HepG2 (cell line): ENCODE data around the gene TPI1. TPM values are rescaled to one million over a fixed set of nuclear protein-coding genes. Genes with fewer than 3 reads are reported as not detected.

Experiments used
- ATAC-seq: fragments of 200-7000 bp; cut with Tn5 transposase; 3 replicates; pipeline ENCODE4 v1.9.1; 2020; ENCODE audit warnings: mild to moderate bottlenecking, moderate library complexity
- BruUV-seq: library from RNA; stranded (reverse); fragments of 400-500 nt; replicated peaks from 2 replicates; lab custom pipeline; 2021; lab: Mats Ljungman, UMichigan
- CTCF ChIA-PET: fragments of 300-600 bp; formaldehyde crosslinking; extraction: SDS; loops from one replicate; lab custom pipeline; 2021; ENCODE audit warnings: low total read pairs, inconsistent platforms, low intra/inter-chr PET ratio; lab: Yijun Ruan, JAX
- POLR2A ChIA-PET: fragments of 350-600 bp; sonication (Branson Sonifier 250); formaldehyde crosslinking; loops from one replicate; lab custom pipeline; 2020; ENCODE audit warnings: antibody characterized with exemption, inconsistent platforms; lab: Yijun Ruan, JAX
- DNase-seq: peaks from one replicate; pipeline ENCODE4 v3.0.0-alpha.2; 2015; ENCODE audit warnings: low spot score
- FAIRE-seq: peaks from 3 replicates; lab custom pipeline; 2011; peaks lifted over from hg19 to GRCh38; lab: Jason Lieb, UNC
- H2AFZ ChIP-seq: one replicate; pipeline ENCODE4 v1.6.1; 2011; ENCODE audit warnings: low read length, inconsistent platforms
- H3K27ac ChIP-seq: fragments of 300-600 bp; 3 replicates; pipeline ENCODE4 v1.8.0; 2011; ENCODE audit warnings: mixed run types, mild to moderate bottlenecking, mixed read lengths, low read length, inconsistent platforms; ENCODE audit not compliant: insufficient read depth; ENCODE audit errors: extremely low read length
- H3K27me3 ChIP-seq, 2 experiments: fragments of 200-600 bp in 1 of 2; 2 replicates in 1 of 2; 3 replicates in 1 of 2; pipeline versions ENCODE4 v1.6.0 to v1.8.0; 2011; ENCODE audit warnings: low read length in 2 of 2, mild to moderate bottlenecking in 2 of 2, moderate library complexity in 2 of 2, inconsistent platforms in 1 of 2; ENCODE audit not compliant: insufficient read depth in 2 of 2, control insufficient read depth in 1 of 2
- H3K36me3 ChIP-seq, 2 experiments: fragments of 200-600 bp in 1 of 2; replicated peaks in 1 of 2; 2 replicates in 1 of 2; 3 replicates in 1 of 2; pipeline versions ENCODE4 v1.5.1 to v1.8.0; 2011; ENCODE audit warnings: low read length in 2 of 2, inconsistent platforms in 1 of 2; ENCODE audit not compliant: insufficient read depth in 2 of 2, control insufficient read depth in 1 of 2
- H3K4me1 ChIP-seq: 2 replicates; pipeline ENCODE4 v1.5.1; 2012; ENCODE audit warnings: low read length, inconsistent platforms; ENCODE audit not compliant: insufficient read depth
- H3K4me2 ChIP-seq: 2 replicates; pipeline ENCODE4 v1.6.0; 2011; ENCODE audit warnings: low read depth, low read length, inconsistent platforms
- H3K4me3 ChIP-seq, 3 experiments: fragments of 200-600 bp in 1 of 3; sonication (generic), shearing (Covaris generic) in 1 of 3; replicated peaks in 1 of 3; 2 replicates each; pipeline ENCODE4 v1.5.1; 2011 to 2016; ENCODE audit warnings: low read length in 3 of 3, inconsistent platforms in 2 of 3, low read depth in 2 of 3, mild to moderate bottlenecking in 2 of 3, control low read depth in 1 of 3, mixed read lengths in 1 of 3; ENCODE audit not compliant: insufficient read depth in 1 of 3
- H3K79me2 ChIP-seq: one replicate; pipeline ENCODE4 v1.6.1; 2011; ENCODE audit warnings: low read length, inconsistent platforms; ENCODE audit not compliant: insufficient read depth
- H3K9ac ChIP-seq: 2 replicates; pipeline ENCODE4 v1.6.0; 2011; ENCODE audit warnings: mild to moderate bottlenecking, low read depth, low read length, inconsistent platforms; ENCODE audit not compliant: insufficient read depth
- H3K9me3 ChIP-seq: 2 replicates; pipeline ENCODE4 v1.5.1; 2012; ENCODE audit warnings: mild to moderate bottlenecking, low read length
- H4K20me1 ChIP-seq: 2 replicates; pipeline ENCODE4 v1.6.0; 2011; ENCODE audit warnings: inconsistent platforms, mild to moderate bottlenecking, low read length, moderate library complexity; ENCODE audit not compliant: insufficient read depth
- BCL6 ChIP-seq: IDR thresholded peaks from 2 replicates; pipeline ENCODE4 v1.6.1; 2016; ENCODE audit warnings: missing genetic modification reagents, missing compliant biosample characterization
- CBX1 ChIP-seq: IDR thresholded peaks from one replicate; pipeline ENCODE4 v1.6.1; 2016; ENCODE audit warnings: antibody characterized with exemption, low read depth
- NFIC ChIP-seq: IDR thresholded peaks from 2 replicates; pipeline ENCODE4 v1.6.1; 2012; ENCODE audit warnings: mild to moderate bottlenecking, low read length, inconsistent platforms
- PPARG ChIP-seq: conservative IDR thresholded peaks from 2 replicates; pipeline ENCODE4 v1.6.1; 2016; ENCODE audit warnings: missing biosample characterization, missing genetic modification reagents
- SAP130 ChIP-seq: IDR thresholded peaks from 2 replicates; pipeline ENCODE4 v1.6.1; 2016; ENCODE audit warnings: low read depth
- TCF7L2 ChIP-seq: IDR thresholded peaks from 2 replicates; pipeline ENCODE4 v1.6.1; 2011; ENCODE audit warnings: mild to moderate bottlenecking, low read depth, low read length, moderate library complexity
- ZNF143 ChIP-seq: sonication (generic); formaldehyde crosslinking; IDR thresholded peaks from 2 replicates; pipeline ENCODE4 v1.4.0; 2020; ENCODE audit warnings: missing genetic modification reagents
- ZNF709 ChIP-seq: sonication (generic); formaldehyde crosslinking; IDR thresholded peaks from 2 replicates; pipeline ENCODE4 v1.5.0; 2020; ENCODE audit warnings: mild to moderate bottlenecking, missing genetic modification reagents
- ZNF83 ChIP-seq: sonication (generic); formaldehyde crosslinking; IDR thresholded peaks from 2 replicates; pipeline ENCODE4 v1.4.0; 2020; ENCODE audit warnings: missing genetic modification reagents, mild to moderate bottlenecking, borderline replicate concordance
- ZNF891 ChIP-seq: sonication (generic); formaldehyde crosslinking; IDR thresholded peaks from 2 replicates; pipeline ENCODE4 v1.5.0; 2020; ENCODE audit warnings: mild to moderate bottlenecking, missing genetic modification reagents
- WGBS: methylation state at CpG from one replicate; pipeline ENCODE4 v1.1.6; 2017; ENCODE audit warnings: low lambda C conversion rate; 5-methylcytosine and 5-hydroxymethylcytosine counted together
- in situ Hi-C: cut with HindIII; loops from 2 replicates; pipeline ENCODE4 v1.10.0; 2017; ENCODE audit warnings: low pct_unique_long_range_greater_than_20kb; ENCODE audit not compliant: extremely low pct_ligation_motif_present
- intact Hi-C: fragments of 100-400 bp; cut with micrococcal nuclease; formaldehyde crosslinking; loops from one replicate; pipeline ENCODE4 v1.10.0; 2022; ENCODE audit not compliant: unreplicated experiment
- polyA plus RNA-seq, 8 experiments: library from polyadenylated mRNA; depleted of rRNA in 3 of 8; stranded (reverse) in 7 of 8; unstranded in 1 of 8; fragments of >200 nt; fragmentation: Illumina TruSeq in 4 of 8; extraction: Trizol in 4 of 8; gene quantifications; 2 replicates each; pipeline versions ENCODE4 v1.2.1 to v1.2.3, GENCODE V29; 2011 to 2016; ENCODE audit warnings: low read depth in 4 of 8, missing spikeins in 1 of 8, mixed read lengths in 1 of 8; ENCODE audit not compliant: insufficient read depth in 1 of 8
- total RNA-seq, 5 experiments: library from RNA; depleted of rRNA; stranded (reverse); fragments of >200 nt; fragmentation: Illumina TruSeq; extraction: Trizol; gene quantifications; 2 replicates each; pipeline ENCODE4 v1.2.3, GENCODE V29; 2016; ENCODE audit warnings: low read depth in 1 of 5
- TF ChIP-seq, protein P1 (sequence below): sonication (generic); formaldehyde crosslinking; IDR thresholded peaks from 2 replicates; pipeline ENCODE4 v1.5.0; 2020; ENCODE audit warnings: missing genetic modification reagents
- TF ChIP-seq, protein P2 (sequence below): sonication (generic); formaldehyde crosslinking; IDR thresholded peaks from 2 replicates; pipeline ENCODE4 v1.4.0; 2020; ENCODE audit warnings: missing genetic modification reagents
- TF ChIP-seq, protein P3 (sequence below), 2 experiments: fragments of 450-650 bp in 1 of 2; sonication (generic) in 1 of 2; formaldehyde crosslinking in 1 of 2; IDR thresholded peaks; 2 replicates each; pipeline versions ENCODE4 v1.6.1 to v1.8.0; 2016 to 2022; ENCODE audit warnings: antibody characterized with exemption in 1 of 2, mild to moderate bottlenecking in 1 of 2, missing genetic modification reagents in 1 of 2

Gene TPI1
- total and polyA plus RNA-seq, 2 of the 13 experiments (the other 11 are each of a cell fraction or from before 2014, with no cell fraction given): 945 to 2,535 TPM

DNA sequence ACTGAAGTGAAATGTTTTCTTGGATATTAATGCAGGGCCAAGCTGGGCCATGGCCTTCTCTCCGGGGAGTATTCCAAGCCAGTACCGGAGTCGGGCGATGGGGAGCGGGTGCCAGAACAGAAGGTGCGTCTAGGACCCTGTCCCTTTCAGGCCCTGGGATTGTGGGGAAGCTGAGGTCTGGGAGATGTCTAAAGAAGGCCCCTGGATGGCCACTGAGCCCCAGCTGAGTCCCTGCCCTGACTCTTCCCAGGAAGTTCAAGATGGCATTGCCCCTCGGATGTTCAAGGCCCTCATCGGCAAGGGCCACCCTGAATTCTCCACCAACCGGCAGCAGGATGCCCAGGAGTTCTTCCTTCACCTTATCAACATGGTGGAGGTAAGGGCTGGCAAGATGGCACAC, 7.2 kb upstream of the TPI1 start (continued):
- TF ChIP-seq, protein P1, sequence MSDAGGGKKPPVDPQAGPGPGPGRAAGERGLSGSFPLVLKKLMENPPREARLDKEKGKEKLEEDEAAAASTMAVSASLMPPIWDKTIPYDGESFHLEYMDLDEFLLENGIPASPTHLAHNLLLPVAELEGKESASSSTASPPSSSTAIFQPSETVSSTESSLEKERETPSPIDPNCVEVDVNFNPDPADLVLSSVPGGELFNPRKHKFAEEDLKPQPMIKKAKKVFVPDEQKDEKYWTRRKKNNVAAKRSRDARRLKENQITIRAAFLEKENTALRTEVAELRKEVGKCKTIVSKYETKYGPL (CRISPR knock-in tag): no peak
- TF ChIP-seq CBX1 (no peak), NFIC (no peak)

DNA sequence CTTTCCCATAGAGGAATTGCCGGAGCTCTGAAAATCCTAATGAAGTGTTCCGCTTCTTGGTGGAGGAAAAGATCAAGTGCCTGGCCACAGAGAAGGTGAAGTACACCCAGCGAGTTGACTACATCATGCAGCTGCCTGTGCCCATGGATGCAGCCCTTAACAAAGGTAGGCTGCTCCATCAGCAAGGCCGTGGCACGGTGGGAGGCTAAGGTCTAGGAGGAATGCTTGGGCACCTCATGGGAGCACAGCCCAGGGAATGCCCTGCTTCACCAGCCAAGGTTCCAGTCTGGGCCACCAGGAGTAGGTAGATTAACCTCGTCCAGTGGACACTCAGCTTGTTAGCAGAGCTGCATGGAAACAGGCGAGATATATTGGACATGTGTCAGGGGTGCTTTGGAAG, 6.4 kb upstream of the TPI1 start:
- no peak for FAIRE-seq
- Histone ChIP-seq H4K20me1 (no peaks in the 10 kb centered on the region), H3K4me1 (no peaks in the 10 kb centered on the region), H3K36me3 (peaks cover 44 to 82% of the 10 kb centered on the region in 2 experiments), H3K27ac (no peak overlapping the region), H3K4me2 (no peak overlapping the region), H3K4me3 (no peak overlapping the region), H3K9me3 (no peaks in the 10 kb centered on the region), H3K9ac (no peak overlapping the region), H2AFZ (no peak overlapping the region), H3K79me2 (no peaks in the 10 kb centered on the region), H3K27me3 (no peaks in the 10 kb centered on the region)
- intact Hi-C loops: no loop called here
- in situ Hi-C loops: no loop called here
- POLR2A ChIA-PET: interaction anchor here (1.3 kb wide), 1 partner anchor 9 kb away, joined by 3 read pairs; the partner anchor contains the start of gene USP5
- BruUV-seq: no TSS peak
- DNase-seq: no peak
- ATAC-seq: no peak
- WGBS: 99% methylated on average over 7 of the region's 7 CpGs
- CTCF ChIA-PET: no interaction called here
- TF ChIP-seq TCF7L2 (no peak), ZNF891 (no peak), ZNF143 (CRISPR knock-in tag) (no peak), ZNF709 (CRISPR knock-in tag) (no peak), PPARG (CRISPR knock-in tag) (no peak), SAP130 (CRISPR knock-in tag) (no peak), ZNF83 (CRISPR knock-in tag) (no peak), BCL6 (CRISPR knock-in tag) (no peak)
- TF ChIP-seq, protein P2, sequence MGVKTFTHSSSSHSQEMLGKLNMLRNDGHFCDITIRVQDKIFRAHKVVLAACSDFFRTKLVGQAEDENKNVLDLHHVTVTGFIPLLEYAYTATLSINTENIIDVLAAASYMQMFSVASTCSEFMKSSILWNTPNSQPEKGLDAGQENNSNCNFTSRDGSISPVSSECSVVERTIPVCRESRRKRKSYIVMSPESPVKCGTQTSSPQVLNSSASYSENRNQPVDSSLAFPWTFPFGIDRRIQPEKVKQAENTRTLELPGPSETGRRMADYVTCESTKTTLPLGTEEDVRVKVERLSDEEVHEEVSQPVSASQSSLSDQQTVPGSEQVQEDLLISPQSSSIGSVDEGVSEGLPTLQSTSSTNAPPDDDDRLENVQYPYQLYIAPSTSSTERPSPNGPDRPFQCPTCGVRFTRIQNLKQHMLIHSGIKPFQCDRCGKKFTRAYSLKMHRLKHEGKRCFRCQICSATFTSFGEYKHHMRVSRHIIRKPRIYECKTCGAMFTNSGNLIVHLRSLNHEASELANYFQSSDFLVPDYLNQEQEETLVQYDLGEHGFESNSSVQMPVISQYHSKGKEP: no peak
- TF ChIP-seq, protein P3, sequence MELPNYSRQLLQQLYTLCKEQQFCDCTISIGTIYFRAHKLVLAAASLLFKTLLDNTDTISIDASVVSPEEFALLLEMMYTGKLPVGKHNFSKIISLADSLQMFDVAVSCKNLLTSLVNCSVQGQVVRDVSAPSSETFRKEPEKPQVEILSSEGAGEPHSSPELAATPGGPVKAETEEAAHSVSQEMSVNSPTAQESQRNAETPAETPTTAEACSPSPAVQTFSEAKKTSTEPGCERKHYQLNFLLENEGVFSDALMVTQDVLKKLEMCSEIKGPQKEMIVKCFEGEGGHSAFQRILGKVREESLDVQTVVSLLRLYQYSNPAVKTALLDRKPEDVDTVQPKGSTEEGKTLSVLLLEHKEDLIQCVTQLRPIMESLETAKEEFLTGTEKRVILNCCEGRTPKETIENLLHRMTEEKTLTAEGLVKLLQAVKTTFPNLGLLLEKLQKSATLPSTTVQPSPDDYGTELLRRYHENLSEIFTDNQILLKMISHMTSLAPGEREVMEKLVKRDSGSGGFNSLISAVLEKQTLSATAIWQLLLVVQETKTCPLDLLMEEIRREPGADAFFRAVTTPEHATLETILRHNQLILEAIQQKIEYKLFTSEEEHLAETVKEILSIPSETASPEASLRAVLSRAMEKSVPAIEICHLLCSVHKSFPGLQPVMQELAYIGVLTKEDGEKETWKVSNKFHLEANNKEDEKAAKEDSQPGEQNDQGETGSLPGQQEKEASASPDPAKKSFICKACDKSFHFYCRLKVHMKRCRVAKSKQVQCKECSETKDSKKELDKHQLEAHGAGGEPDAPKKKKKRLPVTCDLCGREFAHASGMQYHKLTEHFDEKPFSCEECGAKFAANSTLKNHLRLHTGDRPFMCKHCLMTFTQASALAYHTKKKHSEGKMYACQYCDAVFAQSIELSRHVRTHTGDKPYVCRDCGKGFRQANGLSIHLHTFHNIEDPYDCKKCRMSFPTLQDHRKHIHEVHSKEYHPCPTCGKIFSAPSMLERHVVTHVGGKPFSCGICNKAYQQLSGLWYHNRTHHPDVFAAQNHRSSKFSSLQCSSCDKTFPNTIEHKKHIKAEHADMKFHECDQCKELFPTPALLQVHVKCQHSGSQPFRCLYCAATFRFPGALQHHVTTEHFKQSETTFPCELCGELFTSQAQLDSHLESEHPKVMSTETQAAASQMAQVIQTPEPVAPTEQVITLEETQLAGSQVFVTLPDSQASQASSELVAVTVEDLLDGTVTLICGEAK (IDR thresholded peaks at IDR 0.05): no peak
- TF ChIP-seq, protein P3 (CRISPR knock-in tag; IDR thresholded peaks at IDR 0.05): no peak
